Measurements from ENCODE around the gene CHMP4B. TPM values are rescaled to one million over a fixed set of nuclear protein-coding genes. Genes with fewer than 3 reads are reported as not detected.

Gene CHMP4B
- total and polyA plus RNA-seq, 2 donors (not counting 1 experiment from before 2014, with no cell fraction given): 62.3 to 83.9 TPM

DNA sequence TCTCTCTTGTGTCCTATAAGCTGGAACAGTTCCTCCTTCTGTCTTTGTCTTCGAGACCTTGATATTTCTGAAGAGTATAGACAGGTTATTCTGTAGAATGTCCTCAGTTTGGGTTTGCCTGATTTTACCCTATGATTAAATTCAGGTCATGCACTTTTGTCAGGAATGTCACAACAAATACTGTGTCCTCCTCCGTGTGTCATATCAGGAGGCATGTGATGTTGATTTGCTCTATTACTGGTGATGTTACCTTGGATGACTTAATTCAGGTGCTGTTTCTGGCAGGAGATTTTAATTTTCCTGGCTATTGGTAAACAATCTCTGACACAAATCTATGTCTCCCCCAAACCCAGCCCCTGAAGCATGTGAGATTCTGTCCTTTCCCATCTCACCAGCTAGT, 33.3 kb upstream of the CHMP4B start:
- H3K27ac Mint-ChIP-seq: peak overlapping the region; percentile 94
- 35% methylated on average over 2 of the region's 2 CpGs for WGBS (ENCODE audit: insufficient coverage)
- intact Hi-C loops (cut with micrococcal nuclease): loop anchor here (1.0 to 5.0 kb wide), 5 partner anchors 15 to 371 kb away; partner anchors contain the start of genes CHMP4B and RALY
- no peaks in the 10 kb centered on the region for H3K27me3 ChIP-seq (replicated peaks in 1 of 4; ENCODE audit: control extremely low read depth in 1 of 4, control insufficient read depth in 3 of 4, insufficient read depth in 4 of 4, low read length in 3 of 4)
- POLR2A ChIA-PET: interaction anchor here (0.6 to 2.6 kb wide), 4 partner anchors 10 to 143 kb away, joined by 3 to 31 read pairs (median 4); partner anchors contain the start of gene ZNF341
- H3K9me3 Mint-ChIP-seq (ENCODE audit: insufficient read depth): no peaks in the 10 kb centered on the region
- peak overlapping the region; percentile 95 to 97 for H3K27ac ChIP-seq (ENCODE audit: low read length in 2 of 2)
- no peaks in the 10 kb centered on the region for H3K27me3 Mint-ChIP-seq
- CTCF ChIA-PET: interaction anchor here (1.0 to 2.8 kb wide), 2 partner anchors 14 to 46 kb away, joined by 7 to 10 read pairs; partner anchors contain the start of gene ZNF341
- ATAC-seq (ENCODE audit: low read depth) (no peak), DNase-seq (peak; percentile 56)
- H3K79me2 ChIP-seq (ENCODE audit: control insufficient read depth, insufficient read depth, low read length): no peaks in the 10 kb centered on the region
- peak overlapping the region; percentile 47 for H3K4me3 Mint-ChIP-seq
- TF ChIP-seq, protein P1, sequence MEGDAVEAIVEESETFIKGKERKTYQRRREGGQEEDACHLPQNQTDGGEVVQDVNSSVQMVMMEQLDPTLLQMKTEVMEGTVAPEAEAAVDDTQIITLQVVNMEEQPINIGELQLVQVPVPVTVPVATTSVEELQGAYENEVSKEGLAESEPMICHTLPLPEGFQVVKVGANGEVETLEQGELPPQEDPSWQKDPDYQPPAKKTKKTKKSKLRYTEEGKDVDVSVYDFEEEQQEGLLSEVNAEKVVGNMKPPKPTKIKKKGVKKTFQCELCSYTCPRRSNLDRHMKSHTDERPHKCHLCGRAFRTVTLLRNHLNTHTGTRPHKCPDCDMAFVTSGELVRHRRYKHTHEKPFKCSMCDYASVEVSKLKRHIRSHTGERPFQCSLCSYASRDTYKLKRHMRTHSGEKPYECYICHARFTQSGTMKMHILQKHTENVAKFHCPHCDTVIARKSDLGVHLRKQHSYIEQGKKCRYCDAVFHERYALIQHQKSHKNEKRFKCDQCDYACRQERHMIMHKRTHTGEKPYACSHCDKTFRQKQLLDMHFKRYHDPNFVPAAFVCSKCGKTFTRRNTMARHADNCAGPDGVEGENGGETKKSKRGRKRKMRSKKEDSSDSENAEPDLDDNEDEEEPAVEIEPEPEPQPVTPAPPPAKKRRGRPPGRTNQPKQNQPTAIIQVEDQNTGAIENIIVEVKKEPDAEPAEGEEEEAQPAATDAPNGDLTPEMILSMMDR (IDR thresholded peaks at IDR 0.05): no peak
- no peak for TF ChIP-seq EZH2 (IDR thresholded peaks at IDR 0.05; ENCODE audit: borderline replicate concordance, insufficient read depth, low read depth, low read length, poor library complexity, severe bottlenecking)
- H2AFZ ChIP-seq (ENCODE audit: insufficient read depth, low read depth, low read length, poor library complexity, severe bottlenecking): no peak overlapping the region
- peaks cover 0 to 5% of the 10 kb centered on the region in 2 experiments for H3K36me3 ChIP-seq (replicated peaks in 1 of 2; ENCODE audit: control extremely low read depth in 1 of 2, control insufficient read depth in 1 of 2, extremely low read depth in 1 of 2, insufficient read depth in 2 of 2, low read length in 1 of 2)
- H4K20me1 ChIP-seq (ENCODE audit: control insufficient read depth, insufficient read depth, low read length, poor library complexity, severe bottlenecking): no peaks in the 10 kb centered on the region
- H3K4me1 ChIP-seq (ENCODE audit: control insufficient read depth in 2 of 2, insufficient read depth in 2 of 2, low read length in 2 of 2): peaks cover 77 to 95% of the 10 kb centered on the region in 2 donors
- H3K4me1 Mint-ChIP-seq: peaks cover 73% of the 10 kb centered on the region
- H3K4me3 ChIP-seq (ENCODE audit: control extremely low read depth in 1 of 5, extremely low read depth in 1 of 5, insufficient read depth in 1 of 5, low read depth in 2 of 5, low read length in 4 of 5): no peak overlapping the region
- H3K9ac ChIP-seq (ENCODE audit: low read length): no peak overlapping the region
- H3K9me3 ChIP-seq (ENCODE audit: control extremely low read depth in 1 of 3, control insufficient read depth in 2 of 3, insufficient read depth in 1 of 3, low read length in 2 of 3): peaks cover 0 to 27% (median 0%) of the 10 kb centered on the region in 3 donors
- H3K4me2 ChIP-seq (replicated peaks; ENCODE audit: low read depth, low read length, poor library complexity, severe bottlenecking): peak overlapping the region; percentile 49

DNA sequence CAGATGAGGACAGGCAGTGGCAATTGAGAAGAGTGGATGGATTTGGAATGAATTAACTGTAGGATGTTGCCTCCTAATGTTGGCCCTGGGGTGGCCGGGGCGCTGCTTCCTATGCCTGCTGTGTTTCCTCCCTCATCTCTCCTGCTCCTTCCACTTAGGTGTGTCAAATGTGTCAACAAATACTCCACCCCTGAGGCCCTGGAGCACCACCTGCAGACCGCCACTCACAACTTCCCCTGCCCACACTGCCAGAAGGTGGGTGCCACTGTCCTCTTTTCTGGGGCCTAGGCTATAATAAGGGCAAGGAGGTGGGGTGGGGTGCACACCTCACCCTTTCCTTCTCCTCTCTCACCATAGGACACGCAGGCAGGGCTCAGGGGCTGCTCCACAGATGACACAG, 30.0 kb upstream of the CHMP4B start:
- ChIA-PET CTCF (interaction anchor here (2.8 kb wide), 1 partner anchor 11 kb away, joined by 11 read pairs; no protein-coding TSS in a partner anchor), POLR2A (interaction anchor here (0.7 to 0.8 kb wide), 2 partner anchors 30 to 33 kb away, joined by 3 read pairs; partner anchors contain the start of gene CHMP4B)
- no peak for DNase-seq
- H3K4me1 Mint-ChIP-seq: peaks cover 74% of the 10 kb centered on the region
- WGBS (ENCODE audit: insufficient coverage): 86% methylated on average over 1 of the region's 4 CpGs
- H3K27me3 Mint-ChIP-seq: no peaks in the 10 kb centered on the region
- H3K4me2 ChIP-seq (replicated peaks; ENCODE audit: low read depth, low read length, poor library complexity, severe bottlenecking): peak overlapping the region; percentile 40
- H3K4me3 Mint-ChIP-seq: peak overlapping the region; percentile 42
- H3K27me3 ChIP-seq (replicated peaks in 1 of 4; ENCODE audit: control extremely low read depth in 1 of 4, control insufficient read depth in 3 of 4, insufficient read depth in 4 of 4, low read length in 3 of 4): no peaks in the 10 kb centered on the region
- ATAC-seq (ENCODE audit: low read depth): no peak
- H3K36me3 ChIP-seq (replicated peaks in 1 of 2; ENCODE audit: control extremely low read depth in 1 of 2, control insufficient read depth in 1 of 2, extremely low read depth in 1 of 2, insufficient read depth in 2 of 2, low read length in 1 of 2): peaks cover 0 to 5% of the 10 kb centered on the region in 2 experiments
- H4K20me1 ChIP-seq (ENCODE audit: control insufficient read depth, insufficient read depth, low read length, poor library complexity, severe bottlenecking): no peaks in the 10 kb centered on the region
- no peak overlapping the region for H3K4me3 ChIP-seq (ENCODE audit: control extremely low read depth in 1 of 5, extremely low read depth in 1 of 5, insufficient read depth in 1 of 5, low read depth in 2 of 5, low read length in 4 of 5)
- H3K4me1 ChIP-seq (ENCODE audit: control insufficient read depth in 2 of 2, insufficient read depth in 2 of 2, low read length in 2 of 2): peaks cover 75 to 93% of the 10 kb centered on the region in 2 donors
- H3K9me3 Mint-ChIP-seq (ENCODE audit: insufficient read depth): no peaks in the 10 kb centered on the region
- TF ChIP-seq, protein P1 (IDR thresholded peaks at IDR 0.05): no peak
- TF ChIP-seq EZH2 (IDR thresholded peaks at IDR 0.05; ENCODE audit: borderline replicate concordance, insufficient read depth, low read depth, low read length, poor library complexity, severe bottlenecking): no peak
- no peak overlapping the region for H2AFZ ChIP-seq (ENCODE audit: insufficient read depth, low read depth, low read length, poor library complexity, severe bottlenecking)
- peak overlapping the region; percentile 28 for H3K9ac ChIP-seq (ENCODE audit: low read length)
- intact Hi-C loops (cut with micrococcal nuclease): no loop called here
- H3K27ac Mint-ChIP-seq: peak overlapping the region; percentile 93
- H3K27ac ChIP-seq (ENCODE audit: low read length in 2 of 2): peak overlapping the region; percentile 95 to 97
- H3K79me2 ChIP-seq (ENCODE audit: control insufficient read depth, insufficient read depth, low read length): no peaks in the 10 kb centered on the region
- peaks cover 0 to 27% (median 0%) of the 10 kb centered on the region in 3 donors for H3K9me3 ChIP-seq (ENCODE audit: control extremely low read depth in 1 of 3, control insufficient read depth in 2 of 3, insufficient read depth in 1 of 3, low read length in 2 of 3)

Measured in B cell (primary cell).